HL-60 (cell line): ENCODE measurements around the gene MPO.

ENCODE experiments used
- DNase-seq, 2 experiments: peaks; one replicate each; pipeline ENCODE4 v3.0.0-alpha.2; 2010 to 2020; ENCODE audit warnings: low read depth in 1 of 2, low spot score in 1 of 2
- H3K27ac ChIP-seq: fragments of 250-450 bp; sonication (Bioruptor Pico); replicated peaks from 2 replicates; pipeline ENCODE4 v1.5.1; 2020; ENCODE audit warnings: mild to moderate bottlenecking, moderate library complexity
- H3K27me3 ChIP-seq: fragments of 250-450 bp; sonication (Bioruptor Pico); 2 replicates; pipeline ENCODE4 v1.5.1; 2021; ENCODE audit warnings: mild to moderate bottlenecking, moderate library complexity; ENCODE audit not compliant: insufficient read depth, poor library complexity, severe bottlenecking
- H3K4me3 ChIP-seq: replicated peaks from 2 replicates; pipeline ENCODE4 v1.5.1; 2011; ENCODE audit warnings: mild to moderate bottlenecking, control low read depth, low read length; ENCODE audit not compliant: insufficient read depth
- CTCF ChIP-seq: IDR thresholded peaks from one replicate; pipeline ENCODE4 v1.5.1; 2011; ENCODE audit warnings: low read length, control low read depth, inconsistent platforms; ENCODE audit not compliant: insufficient read depth
- GABPA ChIP-seq: IDR thresholded peaks from 2 replicates; pipeline ENCODE4 v1.6.1; 2012; ENCODE audit warnings: low read depth
- POLR2AphosphoS5 ChIP-seq: IDR thresholded peaks from 2 replicates; pipeline ENCODE4 v1.6.1; 2012; ENCODE audit warnings: low read depth
- SPI1 ChIP-seq: IDR thresholded peaks from 2 replicates; pipeline ENCODE4 v1.6.1; 2012; ENCODE audit warnings: low read depth, mild to moderate bottlenecking, borderline replicate concordance
- TF ChIP-seq, protein P1 (sequence below): IDR thresholded peaks from 2 replicates; pipeline ENCODE4 v1.6.1; 2012; ENCODE audit warnings: low read depth; ENCODE audit not compliant: insufficient replicate concordance

Gene MPO

DNA sequence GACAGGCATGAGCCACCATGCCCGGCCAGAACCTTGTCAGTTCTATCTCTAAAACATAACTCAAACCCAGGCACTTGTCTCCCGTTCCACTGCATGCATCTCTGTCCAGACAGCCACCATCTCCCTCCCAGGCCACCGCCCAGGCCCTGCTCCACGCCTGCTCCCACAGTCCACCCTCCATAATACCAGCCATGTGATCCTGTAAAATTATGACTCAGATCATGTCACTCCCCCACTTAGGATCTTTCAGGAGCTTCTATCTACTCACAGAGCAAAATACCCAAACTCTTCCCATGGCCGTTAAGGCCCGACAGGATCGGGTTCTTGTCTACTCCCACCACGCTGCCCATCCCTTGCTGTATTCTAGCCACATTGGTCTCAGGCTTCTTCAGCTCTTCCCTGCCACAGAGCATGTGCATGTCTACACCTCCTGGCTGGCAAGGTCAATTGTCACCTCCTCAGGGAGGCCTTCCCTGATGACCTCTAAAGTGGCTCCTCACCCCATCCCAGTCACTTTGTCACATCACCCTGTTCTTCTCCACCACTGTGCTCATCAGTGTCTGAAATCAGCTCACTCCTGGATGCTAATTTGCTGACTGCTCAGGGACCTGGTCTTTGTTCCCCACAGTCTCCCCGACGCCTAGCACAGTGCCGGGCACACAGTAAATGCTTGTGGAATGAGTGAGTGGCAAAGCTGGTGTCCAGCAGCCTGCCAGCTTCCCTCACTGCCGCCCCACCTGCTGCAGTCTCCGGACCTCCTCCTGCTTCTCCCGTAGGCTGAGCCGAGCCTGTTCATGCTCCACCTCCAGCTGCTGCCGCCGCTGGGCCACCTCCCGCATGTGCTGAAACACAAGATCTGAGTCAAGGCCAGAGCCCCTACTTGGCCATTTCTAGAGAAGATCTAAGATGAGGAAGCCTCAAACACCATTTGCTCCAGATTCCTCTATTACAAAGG, 41.1 kb upstream of the MPO start:
- no peak for DNase-seq
- TF ChIP-seq POLR2AphosphoS5 (no peak), CTCF (no peak), GABPA (no peak), SPI1 (no peak)
- TF ChIP-seq, protein P1, sequence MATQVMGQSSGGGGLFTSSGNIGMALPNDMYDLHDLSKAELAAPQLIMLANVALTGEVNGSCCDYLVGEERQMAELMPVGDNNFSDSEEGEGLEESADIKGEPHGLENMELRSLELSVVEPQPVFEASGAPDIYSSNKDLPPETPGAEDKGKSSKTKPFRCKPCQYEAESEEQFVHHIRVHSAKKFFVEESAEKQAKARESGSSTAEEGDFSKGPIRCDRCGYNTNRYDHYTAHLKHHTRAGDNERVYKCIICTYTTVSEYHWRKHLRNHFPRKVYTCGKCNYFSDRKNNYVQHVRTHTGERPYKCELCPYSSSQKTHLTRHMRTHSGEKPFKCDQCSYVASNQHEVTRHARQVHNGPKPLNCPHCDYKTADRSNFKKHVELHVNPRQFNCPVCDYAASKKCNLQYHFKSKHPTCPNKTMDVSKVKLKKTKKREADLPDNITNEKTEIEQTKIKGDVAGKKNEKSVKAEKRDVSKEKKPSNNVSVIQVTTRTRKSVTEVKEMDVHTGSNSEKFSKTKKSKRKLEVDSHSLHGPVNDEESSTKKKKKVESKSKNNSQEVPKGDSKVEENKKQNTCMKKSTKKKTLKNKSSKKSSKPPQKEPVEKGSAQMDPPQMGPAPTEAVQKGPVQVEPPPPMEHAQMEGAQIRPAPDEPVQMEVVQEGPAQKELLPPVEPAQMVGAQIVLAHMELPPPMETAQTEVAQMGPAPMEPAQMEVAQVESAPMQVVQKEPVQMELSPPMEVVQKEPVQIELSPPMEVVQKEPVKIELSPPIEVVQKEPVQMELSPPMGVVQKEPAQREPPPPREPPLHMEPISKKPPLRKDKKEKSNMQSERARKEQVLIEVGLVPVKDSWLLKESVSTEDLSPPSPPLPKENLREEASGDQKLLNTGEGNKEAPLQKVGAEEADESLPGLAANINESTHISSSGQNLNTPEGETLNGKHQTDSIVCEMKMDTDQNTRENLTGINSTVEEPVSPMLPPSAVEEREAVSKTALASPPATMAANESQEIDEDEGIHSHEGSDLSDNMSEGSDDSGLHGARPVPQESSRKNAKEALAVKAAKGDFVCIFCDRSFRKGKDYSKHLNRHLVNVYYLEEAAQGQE: no peak
- no peak overlapping the region for H3K4me3 ChIP-seq
- no peak overlapping the region for H3K27ac ChIP-seq
- no peaks in the 10 kb centered on the region for H3K27me3 ChIP-seq

DNA sequence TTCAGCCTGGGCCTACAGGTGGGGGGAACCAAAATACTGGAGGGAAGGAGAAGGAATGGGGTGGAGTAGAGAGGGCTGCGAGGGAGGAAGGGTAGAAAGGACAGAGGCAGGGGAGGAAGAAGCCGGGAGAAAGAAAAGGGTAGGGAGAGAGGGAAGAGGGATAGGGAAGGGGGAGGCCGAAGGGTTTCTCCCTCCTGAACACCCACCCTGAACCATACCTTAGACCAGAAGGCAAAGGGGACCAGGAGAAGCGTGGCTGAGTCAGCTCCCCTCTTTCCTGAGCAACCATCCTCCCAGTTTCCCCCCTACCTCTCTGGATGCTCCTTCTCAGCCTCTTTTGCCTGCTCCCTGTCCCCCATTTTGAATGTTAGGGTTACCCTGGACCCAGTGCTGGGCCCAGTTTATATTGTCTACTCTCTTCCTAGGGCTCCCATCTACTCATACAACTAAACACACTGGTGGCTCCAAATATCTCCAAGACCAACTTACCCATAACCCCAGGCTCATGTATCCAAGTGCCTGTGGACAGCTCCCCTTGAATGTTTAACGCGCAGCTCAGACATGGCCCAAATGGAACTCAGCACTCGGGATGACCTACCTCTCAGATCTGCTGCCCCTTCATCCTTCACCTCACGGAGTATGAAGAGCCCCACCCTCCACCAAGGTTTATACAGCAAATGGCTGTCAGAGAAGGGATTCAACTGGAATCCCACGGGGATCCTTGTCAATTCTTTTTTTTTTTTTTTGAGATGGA, 40.0 kb upstream of the MPO start:
- Histone ChIP-seq H3K27me3 (no peaks in the 10 kb centered on the region), H3K4me3 (no peak overlapping the region), H3K27ac (no peak overlapping the region)
- DNase-seq: no peak
- TF ChIP-seq, protein P1: peak; percentile 49
- TF ChIP-seq CTCF (no peak), POLR2AphosphoS5 (no peak), SPI1 (no peak), GABPA (no peak)

GRCh38 chr17:58320163-58320558, 39.4 kb upstream of the MPO start:
- Histone ChIP-seq H3K4me3 (no peak overlapping the region), H3K27me3 (no peaks in the 10 kb centered on the region), H3K27ac (no peak overlapping the region)
- no peak for TF ChIP-seq GABPA
- TF ChIP-seq SPI1: no peak
- TF ChIP-seq, protein P1: no peak
- TF ChIP-seq CTCF: no peak
- TF ChIP-seq POLR2AphosphoS5: no peak
- no peak for DNase-seq
